ENCODE results near the gene MATK.
A peak's percentile ranks its signal among the peaks of the same experiment; 100 is the strongest.
"Not testable (repeated sequence)": the region's sequence is repeated elsewhere in the genome, so short reads cannot be mapped to it uniquely, and the experiment has no call there.

Gene MATK

DNA sequence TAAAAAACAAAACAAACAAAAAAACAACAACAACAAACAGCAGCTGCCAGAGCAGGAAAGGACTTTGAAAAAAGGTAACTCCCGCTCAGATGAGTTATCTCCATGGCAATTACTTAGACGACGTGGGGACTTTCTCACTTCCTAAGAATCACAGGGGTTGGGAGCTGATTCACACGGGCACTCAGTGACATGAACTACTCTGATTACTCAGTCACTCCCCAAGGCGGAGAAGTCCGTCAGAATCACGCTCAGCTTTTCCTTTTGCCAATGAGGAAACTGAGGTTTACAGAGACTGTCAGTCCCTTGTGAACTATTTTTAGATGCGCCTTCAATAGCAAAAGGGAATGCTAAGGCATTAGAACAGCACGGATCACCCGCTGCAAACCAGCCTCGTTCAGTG is 32.3 kb upstream of the MATK start:
- Mint-ChIP-seq H3K27ac (no peak overlapping the region), H3K9me3 (no peaks in the 10 kb centered on the region), H3K36me3 (ENCODE audit: low read depth) (no peaks in the 10 kb centered on the region), H3K4me3 (no peak overlapping the region), H3K4me1 (peaks cover 12% of the 10 kb centered on the region), H3K27me3 (ENCODE audit: low read depth, poor library complexity) (peaks cover 3% of the 10 kb centered on the region)
- TF ChIP-seq, protein P1, sequence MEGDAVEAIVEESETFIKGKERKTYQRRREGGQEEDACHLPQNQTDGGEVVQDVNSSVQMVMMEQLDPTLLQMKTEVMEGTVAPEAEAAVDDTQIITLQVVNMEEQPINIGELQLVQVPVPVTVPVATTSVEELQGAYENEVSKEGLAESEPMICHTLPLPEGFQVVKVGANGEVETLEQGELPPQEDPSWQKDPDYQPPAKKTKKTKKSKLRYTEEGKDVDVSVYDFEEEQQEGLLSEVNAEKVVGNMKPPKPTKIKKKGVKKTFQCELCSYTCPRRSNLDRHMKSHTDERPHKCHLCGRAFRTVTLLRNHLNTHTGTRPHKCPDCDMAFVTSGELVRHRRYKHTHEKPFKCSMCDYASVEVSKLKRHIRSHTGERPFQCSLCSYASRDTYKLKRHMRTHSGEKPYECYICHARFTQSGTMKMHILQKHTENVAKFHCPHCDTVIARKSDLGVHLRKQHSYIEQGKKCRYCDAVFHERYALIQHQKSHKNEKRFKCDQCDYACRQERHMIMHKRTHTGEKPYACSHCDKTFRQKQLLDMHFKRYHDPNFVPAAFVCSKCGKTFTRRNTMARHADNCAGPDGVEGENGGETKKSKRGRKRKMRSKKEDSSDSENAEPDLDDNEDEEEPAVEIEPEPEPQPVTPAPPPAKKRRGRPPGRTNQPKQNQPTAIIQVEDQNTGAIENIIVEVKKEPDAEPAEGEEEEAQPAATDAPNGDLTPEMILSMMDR (IDR thresholded peaks at IDR 0.05): no peak
- no peak for DNase-seq

DNA sequence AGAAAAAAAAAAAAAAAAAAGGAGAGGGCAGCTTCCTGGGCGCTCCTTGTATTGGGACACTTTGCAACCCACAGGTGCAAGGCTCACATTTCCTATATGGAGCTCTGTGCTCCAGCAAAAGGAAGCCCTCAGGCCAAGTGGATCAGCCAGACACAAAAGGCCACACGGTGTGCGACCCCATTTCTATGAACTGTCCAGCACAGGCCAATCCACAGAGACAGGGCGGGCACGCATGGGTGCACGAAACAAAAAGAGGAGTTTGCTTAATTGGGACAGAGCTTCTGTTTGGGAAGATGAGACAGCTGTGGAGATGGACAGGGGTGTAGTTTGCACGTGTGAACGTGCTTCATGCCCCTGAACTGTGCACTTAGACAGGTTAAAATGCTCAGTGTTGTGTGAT is 31.6 kb upstream of the MATK start:
- Mint-ChIP-seq H3K36me3 (ENCODE audit: low read depth) (no peaks in the 10 kb centered on the region), H3K4me3 (peak overlapping the region; percentile 30), H3K27ac (no peak overlapping the region), H3K27me3 (ENCODE audit: low read depth, poor library complexity) (no peaks in the 10 kb centered on the region), H3K9me3 (no peaks in the 10 kb centered on the region), H3K4me1 (peaks cover 11% of the 10 kb centered on the region)
- no peak for DNase-seq
- TF ChIP-seq, protein P1 (IDR thresholded peaks at IDR 0.05): no peak

DNA sequence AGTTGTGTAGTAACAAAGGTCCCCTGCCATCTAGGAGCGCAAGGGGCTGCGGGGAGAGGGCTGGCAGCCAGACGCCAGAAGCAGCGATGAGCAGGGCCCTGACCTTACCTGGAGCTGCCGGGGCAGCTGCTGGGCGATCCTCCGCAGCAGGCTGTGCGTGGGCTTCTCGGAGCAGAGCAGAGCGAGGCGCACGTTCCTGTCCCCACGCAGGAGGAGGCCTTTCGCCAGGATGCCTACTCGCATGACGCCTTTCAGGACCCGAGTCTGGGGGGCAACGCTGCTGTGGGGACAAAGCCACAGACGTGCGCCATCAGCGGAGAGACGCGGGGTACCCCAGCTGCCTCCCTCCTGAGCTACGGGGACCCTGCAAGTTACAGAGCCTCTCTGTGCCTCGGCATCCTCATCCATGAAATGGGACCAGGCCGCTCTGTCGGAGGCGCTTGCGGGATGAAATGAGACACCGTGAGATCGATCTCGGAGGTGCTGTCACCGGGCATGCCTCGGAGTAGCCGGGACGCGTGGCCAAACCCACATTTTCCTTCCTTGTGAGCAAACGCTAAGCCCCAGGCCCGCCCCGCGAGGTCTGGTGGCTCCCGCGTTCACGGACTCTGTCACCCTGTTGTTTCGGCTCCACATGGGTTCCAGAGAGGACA is 30.5 kb upstream of the MATK start:
- TF ChIP-seq, protein P1 (IDR thresholded peaks at IDR 0.05): no peak
- Mint-ChIP-seq H3K4me3 (no peak overlapping the region), H3K9me3 (no peaks in the 10 kb centered on the region), H3K36me3 (ENCODE audit: low read depth) (no peaks in the 10 kb centered on the region), H3K27me3 (ENCODE audit: low read depth, poor library complexity) (no peaks in the 10 kb centered on the region), H3K4me1 (peaks cover 16% of the 10 kb centered on the region), H3K27ac (no peak overlapping the region)
- DNase-seq: no peak

DNA sequence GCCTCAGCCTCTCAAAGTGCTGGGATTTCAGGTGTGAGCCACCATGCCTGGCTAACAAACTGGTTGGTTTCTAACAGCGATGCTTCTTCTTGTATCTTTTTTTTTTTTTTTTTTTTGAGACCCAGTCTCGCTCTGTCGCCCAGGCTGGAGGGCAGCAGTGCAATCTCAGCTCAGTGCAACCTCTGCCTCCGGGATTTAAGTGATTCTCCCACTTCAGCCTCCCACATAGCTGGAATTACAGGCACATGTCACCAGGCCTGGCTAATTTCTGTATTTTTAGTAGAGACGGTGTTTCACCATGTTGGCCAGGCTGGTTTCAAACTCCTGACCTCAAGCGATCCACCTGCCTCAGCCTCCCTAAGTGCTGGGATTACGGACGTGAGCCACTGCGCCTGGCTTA is 30.0 kb upstream of the MATK start:
- not testable (repeated sequence) for DNase-seq; H3K27me3 Mint-ChIP-seq (ENCODE audit: low read depth, poor library complexity); H3K4me3 Mint-ChIP-seq; H3K9me3 Mint-ChIP-seq; H3K36me3 Mint-ChIP-seq (ENCODE audit: low read depth); H3K27ac Mint-ChIP-seq
- peaks cover 16% of the 10 kb centered on the region for H3K4me1 Mint-ChIP-seq

DNA sequence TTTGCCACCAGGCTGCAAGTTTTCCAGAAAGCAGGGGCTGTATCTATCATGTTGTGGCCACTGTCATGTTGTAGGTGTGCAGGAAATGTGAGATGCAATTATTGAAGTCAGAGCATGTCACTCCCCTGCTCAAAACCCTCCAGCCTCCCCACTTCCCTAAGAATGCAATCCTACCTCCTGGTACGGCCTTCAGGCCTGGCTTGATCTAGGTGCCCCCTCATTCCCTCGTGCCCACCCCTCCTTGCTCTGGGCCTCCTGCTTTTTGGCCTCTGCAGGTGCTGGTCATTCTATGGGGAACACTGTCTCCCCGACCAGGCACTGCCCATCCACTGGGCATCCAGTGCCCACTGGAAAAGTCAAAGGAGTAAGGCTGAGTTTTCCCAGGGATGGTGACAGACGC is 28.5 kb upstream of the MATK start:
- TF ChIP-seq, protein P1 (IDR thresholded peaks at IDR 0.05): no peak
- no peak for DNase-seq
- peaks cover 16% of the 10 kb centered on the region for H3K4me1 Mint-ChIP-seq
- H3K36me3 Mint-ChIP-seq (ENCODE audit: low read depth): no peaks in the 10 kb centered on the region
- peaks cover 2% of the 10 kb centered on the region for H3K27me3 Mint-ChIP-seq (ENCODE audit: low read depth, poor library complexity)
- H3K27ac Mint-ChIP-seq: no peak overlapping the region
- no peaks in the 10 kb centered on the region for H3K9me3 Mint-ChIP-seq
- no peak overlapping the region for H3K4me3 Mint-ChIP-seq

DNA sequence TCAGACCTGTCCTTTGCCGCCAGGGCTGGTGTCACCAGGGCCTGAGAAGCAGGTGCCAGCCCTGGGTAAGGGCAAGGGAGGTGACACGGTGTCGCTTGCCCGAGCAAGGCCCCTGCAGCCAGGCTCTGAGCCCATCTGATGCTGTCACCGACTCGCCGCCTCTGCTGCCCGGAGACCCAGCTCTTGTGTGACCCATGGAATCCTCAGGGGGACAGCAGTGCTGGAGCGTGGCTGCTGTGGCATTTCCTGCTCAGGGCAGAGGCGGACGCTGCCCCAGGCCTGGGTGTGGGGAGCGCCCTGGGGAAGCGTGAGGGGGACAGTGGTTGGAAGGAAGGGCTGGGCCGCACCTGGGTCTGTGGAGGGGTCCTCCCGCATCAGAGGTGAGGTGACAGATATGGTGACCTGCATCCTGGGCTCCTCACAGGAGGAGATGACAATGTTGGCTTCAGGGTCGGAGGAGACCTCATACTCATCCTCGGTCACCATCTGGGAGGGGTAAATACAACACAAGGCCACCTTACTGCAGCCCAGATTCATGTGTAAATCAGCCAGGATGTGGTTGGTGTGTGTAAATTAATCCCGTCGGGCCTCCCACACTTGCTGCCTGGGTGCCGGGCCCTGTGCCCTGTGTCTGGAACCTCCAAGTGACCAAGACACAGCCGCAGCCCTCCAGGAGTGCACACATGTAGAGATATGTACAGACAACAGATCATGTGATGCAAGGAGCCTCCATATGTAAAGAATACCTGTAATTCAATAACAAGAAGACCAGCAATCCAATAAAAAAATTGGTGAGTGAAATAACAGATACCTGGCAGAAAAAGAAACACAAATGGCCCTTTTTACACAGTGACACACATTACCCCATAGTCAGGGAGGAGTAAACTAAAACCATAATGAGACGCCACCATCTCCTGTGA is 27.6 kb upstream of the MATK start:
- DNase-seq: no peak
- no peak overlapping the region for H3K4me3 Mint-ChIP-seq
- H3K4me1 Mint-ChIP-seq: peaks cover 16% of the 10 kb centered on the region
- H3K27me3 Mint-ChIP-seq (ENCODE audit: low read depth, poor library complexity): peaks cover 7% of the 10 kb centered on the region
- H3K36me3 Mint-ChIP-seq (ENCODE audit: low read depth): no peaks in the 10 kb centered on the region
- TF ChIP-seq, protein P1 (IDR thresholded peaks at IDR 0.05): no peak
- H3K27ac Mint-ChIP-seq: no peak overlapping the region
- no peaks in the 10 kb centered on the region for H3K9me3 Mint-ChIP-seq

Data from nephron progenitor cell (in vitro differentiated cells).